NB4 (cell line): Measurements from ENCODE around the gene PAFAH2.

Experiments used
- MYC ChIP-seq: IDR thresholded peaks from 2 replicates; pipeline ENCODE4 v1.6.1; 2011; ENCODE audit warnings: low read depth, low read length
- POLR2A ChIP-seq: IDR thresholded peaks from 2 replicates; pipeline ENCODE4 v1.6.1; 2011; ENCODE audit warnings: mild to moderate bottlenecking; ENCODE audit not compliant: insufficient read length; ENCODE audit errors: extremely low read depth
- TF ChIP-seq, protein P1 (sequence below): IDR thresholded peaks from one replicate; pipeline ENCODE4 v1.5.1; 2012; ENCODE audit warnings: low read depth, low read length

DNA sequence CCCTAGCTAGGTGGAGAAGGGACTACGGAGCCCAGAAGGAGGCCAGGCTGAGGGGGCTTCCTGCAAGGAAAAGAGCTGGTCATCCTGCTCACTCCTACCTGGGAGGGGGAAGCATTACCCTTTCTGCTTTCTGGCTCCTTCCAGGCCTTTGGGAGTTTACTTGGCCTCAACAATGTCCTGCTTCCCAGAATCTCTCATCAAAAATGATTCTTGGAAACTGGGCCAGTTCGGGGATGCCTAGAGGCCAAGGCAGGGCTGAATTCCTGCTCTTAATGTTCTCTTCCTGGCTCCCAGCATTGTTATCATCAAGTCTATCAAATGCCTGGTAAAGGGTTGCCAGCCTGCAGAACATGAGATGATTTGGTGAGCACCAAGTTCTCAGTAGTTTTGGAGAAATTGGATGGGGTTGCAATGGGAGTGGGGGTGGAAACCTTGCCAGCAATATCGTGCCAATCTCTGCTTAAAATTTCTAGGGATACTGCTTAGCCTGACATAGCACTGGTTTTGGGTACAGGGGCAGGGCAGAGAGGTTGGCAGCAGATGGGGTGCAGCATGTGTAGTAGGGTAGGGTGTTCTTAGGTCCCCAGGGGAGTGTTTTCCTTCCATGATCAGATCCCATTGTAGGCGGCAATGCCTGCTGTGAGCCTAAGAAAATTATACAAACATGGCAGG is 7.7 kb upstream of the PAFAH2 start:
- no peak for TF ChIP-seq POLR2A
- TF ChIP-seq, protein P1, sequence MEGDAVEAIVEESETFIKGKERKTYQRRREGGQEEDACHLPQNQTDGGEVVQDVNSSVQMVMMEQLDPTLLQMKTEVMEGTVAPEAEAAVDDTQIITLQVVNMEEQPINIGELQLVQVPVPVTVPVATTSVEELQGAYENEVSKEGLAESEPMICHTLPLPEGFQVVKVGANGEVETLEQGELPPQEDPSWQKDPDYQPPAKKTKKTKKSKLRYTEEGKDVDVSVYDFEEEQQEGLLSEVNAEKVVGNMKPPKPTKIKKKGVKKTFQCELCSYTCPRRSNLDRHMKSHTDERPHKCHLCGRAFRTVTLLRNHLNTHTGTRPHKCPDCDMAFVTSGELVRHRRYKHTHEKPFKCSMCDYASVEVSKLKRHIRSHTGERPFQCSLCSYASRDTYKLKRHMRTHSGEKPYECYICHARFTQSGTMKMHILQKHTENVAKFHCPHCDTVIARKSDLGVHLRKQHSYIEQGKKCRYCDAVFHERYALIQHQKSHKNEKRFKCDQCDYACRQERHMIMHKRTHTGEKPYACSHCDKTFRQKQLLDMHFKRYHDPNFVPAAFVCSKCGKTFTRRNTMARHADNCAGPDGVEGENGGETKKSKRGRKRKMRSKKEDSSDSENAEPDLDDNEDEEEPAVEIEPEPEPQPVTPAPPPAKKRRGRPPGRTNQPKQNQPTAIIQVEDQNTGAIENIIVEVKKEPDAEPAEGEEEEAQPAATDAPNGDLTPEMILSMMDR = no peak
- TF ChIP-seq MYC = no peak
